Fibroblast of mammary gland (primary cell): ENCODE results near the gene TUBA3D.
A peak's percentile ranks its signal among the peaks of the same experiment; 100 is the strongest.
"Not testable (repeated sequence)": the region's sequence is repeated elsewhere in the genome, so short reads cannot be mapped to it uniquely, and the experiment has no call there.

ENCODE experiments used
- DNase-seq: peaks from one replicate; pipeline ENCODE4 v3.0.0-alpha.2; 2010; ENCODE audit warnings: low read depth
- H3K4me3 ChIP-seq: 2 replicates; pipeline ENCODE4 v1.5.1; 2011; ENCODE audit warnings: low read depth, mild to moderate bottlenecking, low read length, moderate library complexity; ENCODE audit not compliant: control insufficient read depth
- CTCF ChIP-seq: conservative IDR thresholded peaks from 2 replicates; pipeline ENCODE4 v1.5.1; 2011; ENCODE audit warnings: low read depth, low read length, inconsistent platforms; ENCODE audit not compliant: control insufficient read depth, insufficient read depth

TUBA3D gene

GRCh38 chr2:131521961-131522781, 46.3 kb downstream of the TUBA3D start:
- TF ChIP-seq CTCF, result no peak
- no peak overlapping the region for H3K4me3 ChIP-seq
- peak; percentile 48 for DNase-seq

DNA sequence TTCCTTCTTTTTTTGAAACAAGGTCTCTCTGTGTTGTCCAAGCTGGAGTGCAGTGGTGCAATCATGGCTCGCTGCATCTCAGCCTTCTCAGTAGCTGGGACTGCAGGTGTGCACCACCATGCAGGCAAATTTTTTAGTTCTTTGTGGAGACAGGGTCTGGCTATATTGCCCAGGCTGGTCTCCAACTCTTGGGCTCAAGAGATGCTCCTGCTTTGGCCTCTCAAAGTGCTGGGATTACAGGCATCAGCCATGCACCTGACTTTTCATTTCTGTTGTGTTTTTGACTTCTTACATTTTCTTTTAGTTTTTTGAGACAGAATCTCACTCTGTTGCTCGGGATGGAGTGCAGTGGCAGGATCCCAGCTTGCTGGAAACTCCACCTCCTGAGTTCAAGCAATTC, 49.3 kb downstream of the TUBA3D start:
- H3K4me3 ChIP-seq, result not testable (repeated sequence)

DNA sequence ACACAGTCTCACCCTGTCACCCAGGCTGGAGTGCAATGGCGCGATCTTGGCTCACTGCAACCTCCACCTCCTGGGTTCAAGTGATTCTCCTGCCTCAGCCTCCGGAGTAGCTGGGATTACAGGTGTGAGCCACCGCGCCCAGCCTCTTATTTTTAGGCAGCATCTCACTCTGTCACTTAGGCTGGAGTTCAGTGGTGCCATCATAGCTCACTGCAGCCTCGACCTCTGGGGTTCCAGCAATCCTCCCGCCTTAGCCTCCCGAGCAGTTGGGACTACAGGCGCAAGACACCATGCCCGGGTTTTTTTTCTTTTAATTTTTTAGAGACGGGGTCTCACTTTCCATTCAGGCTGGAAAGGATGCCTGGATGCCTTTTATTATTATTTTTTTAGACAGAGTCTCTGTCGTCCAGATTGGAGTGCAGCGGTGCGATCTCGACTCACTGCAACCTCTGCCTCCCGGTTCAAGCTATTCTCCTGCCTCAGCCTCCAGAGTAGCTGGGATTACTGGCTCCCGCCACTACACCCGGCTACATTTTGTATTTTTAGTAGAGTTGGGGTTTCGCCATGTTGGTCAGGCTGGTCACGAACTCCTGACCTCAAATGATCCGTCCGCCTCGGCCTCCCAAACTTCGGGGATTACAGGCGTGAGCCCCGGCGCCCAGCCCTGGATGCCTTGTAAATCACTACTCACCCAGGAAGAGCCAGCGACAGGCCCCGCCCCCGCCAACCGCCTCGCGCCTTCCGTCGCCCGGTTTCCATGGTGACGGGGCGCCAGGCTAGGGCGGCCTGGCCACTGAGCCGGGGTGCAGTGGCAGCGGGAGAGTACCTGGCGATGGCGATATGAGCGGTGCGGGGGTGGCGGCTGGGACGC, 51.4 kb downstream of the TUBA3D start, which contains the start of gene CCDC74A:
Gene CCDC74A, plus strand, starts transcription at position 758 of the 871 bp plus-strand sequence. Its CDS starts 83 bp downstream, at position 841.
- H3K4me3 ChIP-seq, result peak within 1 kb of the TSS; percentile 36
- peak; percentile 35 for DNase-seq

More for the DNA sequence above, 49.3 kb downstream of the TUBA3D start:
- not testable (repeated sequence) for DNase-seq

DNA sequence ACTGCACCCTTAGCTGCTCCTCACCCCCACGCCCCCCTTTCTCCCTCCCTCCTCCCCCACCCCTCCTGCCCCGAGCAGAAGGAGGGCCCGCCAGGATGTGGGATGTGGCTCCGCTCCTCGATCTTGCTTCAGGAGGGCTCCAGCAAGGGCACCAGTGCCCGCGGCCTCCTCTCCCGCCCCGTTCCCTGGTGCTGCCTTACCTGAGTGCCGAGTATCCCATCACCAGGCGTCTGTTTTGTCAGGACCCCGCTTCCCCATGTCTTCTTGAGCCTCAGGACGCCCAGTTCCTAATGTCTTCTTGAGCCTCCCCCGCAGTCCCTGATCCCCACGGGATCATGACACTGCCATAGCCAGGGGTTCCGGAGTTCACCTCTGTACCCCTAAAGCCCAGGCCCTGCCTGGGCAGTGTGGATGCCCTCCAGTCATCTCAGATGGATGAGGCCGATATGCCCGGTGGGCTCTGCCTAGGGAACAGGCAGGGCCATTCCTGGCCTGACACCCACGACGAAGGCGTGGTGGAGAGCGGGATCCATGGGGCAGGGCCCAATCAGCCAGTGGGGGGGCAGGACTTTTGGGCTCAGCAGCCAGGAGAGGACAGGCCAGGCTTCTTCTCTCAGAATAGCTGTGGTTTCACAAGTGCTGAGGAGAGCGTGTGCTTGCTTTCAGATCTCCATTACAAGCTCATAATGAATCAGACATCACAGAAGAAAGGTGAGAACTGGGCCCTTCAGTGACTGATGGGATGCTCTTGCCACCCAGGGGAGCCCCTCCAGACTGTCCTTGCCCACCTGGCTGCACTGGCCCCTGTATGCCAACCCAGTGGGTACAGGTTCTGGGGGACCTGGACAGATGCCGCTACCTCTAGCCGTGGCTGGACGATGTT, 53.3 kb downstream of the TUBA3D start:
- peak; percentile 0 for DNase-seq

GRCh38 chr2:131529864-131530445, 54.0 kb downstream of the TUBA3D start:
- not testable (repeated sequence) for DNase-seq, H3K4me3 ChIP-seq

More for the DNA sequence above, 53.3 kb downstream of the TUBA3D start:
- not testable (repeated sequence) for H3K4me3 ChIP-seq

DNA sequence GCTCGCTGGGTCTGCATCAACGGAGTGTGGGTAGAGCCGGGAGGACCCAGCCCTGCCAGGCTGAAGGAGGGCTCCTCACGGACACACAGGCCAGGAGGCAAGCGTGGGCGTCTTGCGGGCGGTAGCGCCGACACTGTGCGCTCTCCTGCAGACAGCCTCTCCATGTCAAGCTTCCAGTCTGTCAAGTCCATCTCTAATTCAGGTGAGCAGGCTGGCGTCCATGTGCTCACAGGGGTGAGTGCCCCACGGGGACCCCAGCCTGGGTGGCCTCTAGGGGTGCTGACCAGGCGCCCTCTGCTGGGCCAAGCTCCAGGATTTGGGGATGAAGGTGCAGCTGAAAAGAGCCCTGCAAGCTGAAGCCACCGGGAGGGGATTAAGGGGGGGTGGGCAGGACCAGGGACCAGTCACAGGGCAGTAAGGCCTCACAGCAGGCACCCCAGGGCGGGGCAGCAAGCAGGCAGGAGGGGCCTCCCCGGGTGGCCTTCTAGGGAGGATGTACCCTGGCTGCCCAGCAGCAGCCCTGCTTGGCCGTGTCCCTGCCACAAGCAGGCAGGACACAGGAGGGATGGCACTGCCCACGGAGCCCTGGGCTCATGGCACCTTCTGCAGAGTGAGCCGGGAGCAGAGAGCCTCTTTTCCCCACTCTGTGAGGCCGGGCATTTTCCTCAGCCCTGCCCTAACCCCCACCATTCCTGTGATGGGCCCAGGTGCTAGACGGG, 54.9 kb downstream of the TUBA3D start:
- not testable (repeated sequence) for H3K4me3 ChIP-seq

GRCh38 chr2:131531547-131532185, 55.7 kb downstream of the TUBA3D start:
- DNase-seq, H3K4me3 ChIP-seq: not testable (repeated sequence)

More for the DNA sequence above, 54.9 kb downstream of the TUBA3D start:
- DNase-seq, result not testable (repeated sequence)
